OCI-LY1 (cell line): Measurements from ENCODE around the gene SLC33A1.

Source experiments
- CTCF ChIP-seq: fragments of 200-600 bp; sonication (generic), shearing (Covaris generic); IDR thresholded peaks from 2 replicates; pipeline ENCODE4 v1.5.1; 2017; ENCODE audit warnings: mild to moderate bottlenecking, antibody characterized with exemption, low read length, moderate library complexity, mixed read lengths
- EZH2 ChIP-seq: fragments of 200-600 bp; sonication (generic), shearing (Covaris generic); IDR thresholded peaks from 2 replicates; pipeline ENCODE4 v1.8.0; 2017; ENCODE audit warnings: borderline replicate concordance, mixed run types, mild to moderate bottlenecking, antibody characterized with exemption, low read length, moderate library complexity, mixed read lengths

- TF ChIP-seq EZH2 (no peak), CTCF (no peak)
Observed at GRCh38 chr3:155853214-155854140, 750 bp downstream of the SLC33A1 start.
